Ascending aorta (tissue), 2 donors: ENCODE data around the gene HMGA1. TPM values are rescaled to one million over a fixed set of nuclear protein-coding genes. Genes with fewer than 3 reads are reported as not detected.

Source experiments
- DNase-seq, 2 donors: peaks; one replicate each; pipeline ENCODE4 v3.0.0-alpha.2; 2019; ENCODE audit warnings: low spot score in 2 of 2
- H3K27ac ChIP-seq, 2 donors: fragments of 200-600 bp; sonication (generic); one replicate each; pipeline ENCODE4 v1.5.1; 2016 to 2017; ENCODE audit warnings: mild to moderate bottlenecking in 1 of 2
- H3K27me3 ChIP-seq: fragments of 200-600 bp; sonication (generic); one replicate; pipeline ENCODE4 v1.5.1; 2017
- H3K36me3 ChIP-seq, 2 donors: fragments of 200-600 bp; sonication (generic); one replicate each; pipeline ENCODE4 v1.5.1; 2016
- H3K4me1 ChIP-seq, 2 donors: fragments of 200-600 bp; sonication (generic); one replicate each; pipeline ENCODE4 v1.5.1; 2016 to 2017; ENCODE audit warnings: mild to moderate bottlenecking in 1 of 2
- H3K4me3 ChIP-seq, 2 donors: fragments of 200-600 bp; sonication (generic); one replicate each; pipeline ENCODE4 v1.5.1; 2016 to 2017; ENCODE audit warnings: mild to moderate bottlenecking in 1 of 2
- H3K9me3 ChIP-seq, 2 donors: fragments of 200-600 bp; sonication (generic); one replicate each; pipeline ENCODE4 v1.5.1; 2016
- intact Hi-C: fragments of 100-400 bp; cut with DNase I; formaldehyde crosslinking; loops from one replicate; pipeline ENCODE4 v1.15.1; 2023
- total RNA-seq: library from RNA; depleted of rRNA; stranded (reverse); fragments of >200 nt; gene quantifications from one replicate; pipeline ENCODE4 v1.1.0, GENCODE V29; 2016
- TF ChIP-seq, protein P1 (sequence below), 3 experiments: fragments of 200-600 bp in 2 of 3; fragments of 450-650 bp in 1 of 3; sonication (generic) in 2 of 3; IDR thresholded peaks; one replicate each; pipeline ENCODE4 v1.5.1; 2016 to 2019; ENCODE audit warnings: antibody characterized with exemption in 3 of 3, mild to moderate bottlenecking in 1 of 3, moderate library complexity in 1 of 3

Gene HMGA1
- total RNA-seq, 1 donor from 2014 or later = 21.4 TPM

DNA sequence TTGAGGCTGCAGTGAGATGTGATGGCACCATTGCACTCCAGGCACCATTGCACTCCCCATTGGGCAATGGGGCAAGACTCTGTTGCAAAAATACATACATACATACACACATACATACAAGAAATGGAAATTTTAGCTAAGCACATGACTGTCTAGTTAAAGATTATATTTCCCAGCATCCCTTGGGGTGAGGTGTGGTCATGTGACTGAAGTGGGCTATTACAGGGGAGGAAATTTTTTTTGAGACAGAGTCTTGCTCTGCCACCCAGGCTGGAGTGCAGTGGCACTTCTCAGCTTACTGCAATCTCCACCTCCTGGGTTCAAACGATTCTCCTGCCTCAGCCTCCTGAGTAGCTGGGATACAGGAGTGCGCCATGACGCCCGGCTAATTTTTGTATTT, 32.0 kb upstream of the HMGA1 start:
- intact Hi-C loops = no loop called here
- H3K27me3 ChIP-seq = no peaks in the 10 kb centered on the region
- H3K27ac ChIP-seq = no peak overlapping the region
- H3K9me3 ChIP-seq = no peaks in the 10 kb centered on the region
- no peak overlapping the region for H3K4me3 ChIP-seq
- H3K36me3 ChIP-seq = no peaks in the 10 kb centered on the region
- no peak for DNase-seq
- TF ChIP-seq, protein P1, sequence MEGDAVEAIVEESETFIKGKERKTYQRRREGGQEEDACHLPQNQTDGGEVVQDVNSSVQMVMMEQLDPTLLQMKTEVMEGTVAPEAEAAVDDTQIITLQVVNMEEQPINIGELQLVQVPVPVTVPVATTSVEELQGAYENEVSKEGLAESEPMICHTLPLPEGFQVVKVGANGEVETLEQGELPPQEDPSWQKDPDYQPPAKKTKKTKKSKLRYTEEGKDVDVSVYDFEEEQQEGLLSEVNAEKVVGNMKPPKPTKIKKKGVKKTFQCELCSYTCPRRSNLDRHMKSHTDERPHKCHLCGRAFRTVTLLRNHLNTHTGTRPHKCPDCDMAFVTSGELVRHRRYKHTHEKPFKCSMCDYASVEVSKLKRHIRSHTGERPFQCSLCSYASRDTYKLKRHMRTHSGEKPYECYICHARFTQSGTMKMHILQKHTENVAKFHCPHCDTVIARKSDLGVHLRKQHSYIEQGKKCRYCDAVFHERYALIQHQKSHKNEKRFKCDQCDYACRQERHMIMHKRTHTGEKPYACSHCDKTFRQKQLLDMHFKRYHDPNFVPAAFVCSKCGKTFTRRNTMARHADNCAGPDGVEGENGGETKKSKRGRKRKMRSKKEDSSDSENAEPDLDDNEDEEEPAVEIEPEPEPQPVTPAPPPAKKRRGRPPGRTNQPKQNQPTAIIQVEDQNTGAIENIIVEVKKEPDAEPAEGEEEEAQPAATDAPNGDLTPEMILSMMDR (IDR thresholded peaks at IDR 0.05) = no peak
- H3K4me1 ChIP-seq = no peaks in the 10 kb centered on the region

DNA sequence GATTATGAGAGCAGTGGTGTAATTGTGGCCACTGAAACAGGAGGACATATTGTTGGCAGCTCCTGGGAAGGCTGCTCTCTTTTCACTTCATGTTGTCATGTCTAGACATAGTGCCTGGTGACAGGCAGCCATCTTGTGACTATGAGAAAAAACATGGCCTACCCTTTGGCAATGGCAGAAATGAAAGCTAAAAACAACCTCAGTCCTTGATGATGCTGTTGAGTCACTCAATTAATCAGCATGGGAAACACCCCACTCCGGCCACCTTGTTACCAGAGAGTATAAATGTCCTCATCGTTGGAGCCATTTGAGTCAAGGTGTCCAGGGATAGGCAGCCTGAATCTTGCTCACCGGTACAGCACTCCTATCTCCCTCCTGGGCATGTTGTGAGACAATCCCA, 31.2 kb upstream of the HMGA1 start:
- TF ChIP-seq, protein P1 (IDR thresholded peaks at IDR 0.05) = no peak
- no peaks in the 10 kb centered on the region for H3K36me3 ChIP-seq
- no peak overlapping the region for H3K4me3 ChIP-seq
- no peak overlapping the region for H3K27ac ChIP-seq
- no peak for DNase-seq
- no peaks in the 10 kb centered on the region for H3K27me3 ChIP-seq
- H3K9me3 ChIP-seq = no peaks in the 10 kb centered on the region
- H3K4me1 ChIP-seq = no peaks in the 10 kb centered on the region
- intact Hi-C loops = no loop called here

DNA sequence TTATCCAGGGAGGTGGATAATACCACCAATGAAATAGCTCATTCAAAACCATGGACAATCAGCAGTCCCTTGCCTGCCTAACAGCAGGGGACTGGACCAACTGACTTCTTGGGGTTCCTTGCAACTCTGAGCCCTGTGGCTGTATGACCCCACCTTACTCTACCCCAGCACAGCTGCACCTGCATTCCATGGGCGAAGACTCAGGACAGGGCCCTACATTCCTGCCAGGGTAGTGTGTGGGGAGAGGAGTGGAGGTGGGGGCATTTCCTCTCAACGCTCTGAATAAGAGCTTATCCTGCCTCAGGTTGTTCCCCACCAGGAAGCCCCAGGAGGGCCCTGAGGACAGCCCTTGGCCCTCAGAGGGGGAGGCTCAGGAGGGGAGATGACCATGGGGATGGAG, 30.8 kb upstream of the HMGA1 start:
- TF ChIP-seq, protein P1 (IDR thresholded peaks at IDR 0.05) = no peak
- intact Hi-C loops = no loop called here
- no peak overlapping the region for H3K27ac ChIP-seq
- no peak overlapping the region for H3K4me3 ChIP-seq
- no peaks in the 10 kb centered on the region for H3K9me3 ChIP-seq
- H3K4me1 ChIP-seq = no peaks in the 10 kb centered on the region
- no peak for DNase-seq
- no peaks in the 10 kb centered on the region for H3K27me3 ChIP-seq
- H3K36me3 ChIP-seq = no peaks in the 10 kb centered on the region

DNA sequence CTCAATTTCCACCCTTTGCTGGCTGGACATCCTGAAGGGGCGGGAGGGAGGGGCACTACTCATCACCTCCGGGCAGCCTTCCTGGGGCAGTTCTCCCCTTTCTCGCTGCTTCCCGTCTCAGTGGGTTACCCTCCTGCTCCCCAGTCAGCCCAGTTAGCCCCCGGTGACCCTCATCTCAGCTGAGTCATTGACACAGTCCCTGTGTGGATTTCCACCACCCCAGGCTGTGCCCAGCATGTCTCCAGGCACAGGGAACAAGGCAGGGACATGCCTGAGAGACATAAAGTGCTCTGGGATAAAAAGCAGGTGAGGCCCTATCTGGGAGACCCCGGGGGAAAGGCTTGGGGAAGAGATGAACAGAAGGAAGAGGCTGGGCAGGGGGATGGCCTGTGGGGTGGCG, 29.9 kb upstream of the HMGA1 start:
- intact Hi-C loops = no loop called here
- no peaks in the 10 kb centered on the region for H3K27me3 ChIP-seq
- H3K36me3 ChIP-seq = no peaks in the 10 kb centered on the region
- TF ChIP-seq, protein P1 (IDR thresholded peaks at IDR 0.05) = no peak
- H3K4me1 ChIP-seq = no peaks in the 10 kb centered on the region
- no peak overlapping the region for H3K4me3 ChIP-seq
- no peaks in the 10 kb centered on the region for H3K9me3 ChIP-seq
- no peak for DNase-seq
- H3K27ac ChIP-seq = no peak overlapping the region

DNA sequence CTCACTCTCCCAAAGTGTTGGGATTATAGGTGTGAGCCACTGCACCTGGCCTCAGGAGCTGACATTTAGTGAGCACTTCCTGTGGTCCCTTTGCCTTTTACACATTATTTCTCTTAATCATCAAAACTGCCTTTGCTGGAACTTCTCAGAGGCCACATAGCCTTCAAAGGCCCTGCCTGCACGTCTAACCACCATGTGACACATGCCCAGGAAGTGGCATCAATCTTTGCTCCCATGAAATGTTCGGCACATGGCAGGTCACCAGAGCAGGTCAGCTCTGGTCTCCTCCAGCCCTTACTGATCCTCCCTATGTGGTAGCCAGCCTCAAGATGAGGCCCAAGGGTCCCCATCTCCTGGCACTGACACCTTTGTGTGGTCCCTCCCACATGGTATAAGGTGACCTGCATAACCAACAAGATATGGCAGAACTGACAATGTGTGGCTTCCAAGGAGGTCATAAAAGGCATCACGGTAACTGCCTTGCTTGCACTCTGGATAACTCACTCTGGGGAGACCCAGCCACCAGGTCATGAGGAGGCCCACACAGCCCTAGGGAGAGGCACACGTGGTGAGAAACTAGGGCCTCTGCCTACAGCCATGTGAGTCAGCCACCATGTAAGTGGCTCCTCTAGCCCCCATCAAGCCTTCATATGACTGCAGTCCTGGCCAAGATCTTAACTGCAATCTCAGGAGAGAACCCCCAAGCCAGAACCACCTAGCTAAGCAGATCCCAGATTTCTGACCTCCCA, 28.8 kb upstream of the HMGA1 start:
- DNase-seq = no peak
- TF ChIP-seq, protein P1 (IDR thresholded peaks at IDR 0.05) = no peak
- Histone ChIP-seq H3K36me3 (no peaks in the 10 kb centered on the region), H3K9me3 (no peaks in the 10 kb centered on the region), H3K4me3 (no peak overlapping the region), H3K4me1 (no peaks in the 10 kb centered on the region), H3K27me3 (no peaks in the 10 kb centered on the region), H3K27ac (no peak overlapping the region)
- intact Hi-C loops = no loop called here

DNA sequence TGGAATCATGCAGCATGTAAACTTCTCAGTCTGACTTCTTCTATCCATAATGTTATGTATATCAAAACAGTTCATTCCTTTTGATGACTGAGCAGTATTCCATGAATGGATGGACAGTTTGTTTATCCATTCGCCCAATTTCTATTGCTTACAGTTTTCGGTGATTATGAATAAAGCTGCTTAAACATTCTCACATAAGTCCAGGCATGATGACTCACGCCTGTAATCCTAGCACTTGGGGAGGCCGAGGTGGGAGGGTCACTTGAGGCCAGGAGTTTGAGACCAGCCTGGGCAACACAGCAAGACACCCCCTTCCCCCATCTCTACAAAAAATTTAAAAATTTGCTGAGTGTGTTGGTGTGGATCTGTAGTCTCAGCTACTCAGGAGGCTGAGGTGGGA, 22.9 kb upstream of the HMGA1 start:
- no peaks in the 10 kb centered on the region for H3K27me3 ChIP-seq
- DNase-seq = no peak
- H3K9me3 ChIP-seq = no peaks in the 10 kb centered on the region
- TF ChIP-seq, protein P1 (IDR thresholded peaks at IDR 0.05) = no peak
- H3K27ac ChIP-seq = no peak overlapping the region
- intact Hi-C loops = no loop called here
- no peaks in the 10 kb centered on the region for H3K4me1 ChIP-seq
- no peak overlapping the region for H3K4me3 ChIP-seq
- no peaks in the 10 kb centered on the region for H3K36me3 ChIP-seq
